GM18861 (cell line): ENCODE results near the gene PHACTR1.

ENCODE experiments used
- ATAC-seq: cut with Tn5 transposase; IDR thresholded peaks from one replicate; pipeline ENCODE4 v1.9.1; 2021; ENCODE audit not compliant: unreplicated experiment

The PHACTR1 gene

GRCh38 chr6:12845224-12846004 is 128.8 kb downstream of the PHACTR1 start:
- no peak for ATAC-seq

GRCh38 chr6:12848964-12849808 is 132.6 kb downstream of the PHACTR1 start:
- ATAC-seq, result no peak

GRCh38 chr6:12849809-12850198 is 133.2 kb downstream of the PHACTR1 start:
- no peak for ATAC-seq

- no peak for ATAC-seq
Measured at GRCh38 chr6:12851123-12851695, 134.6 kb downstream of the PHACTR1 start.

- no peak for ATAC-seq
Measured at GRCh38 chr6:12861603-12862002, 145.0 kb downstream of the PHACTR1 start.

GRCh38 chr6:12865117-12865516 is 148.6 kb downstream of the PHACTR1 start:
- ATAC-seq, result no peak

GRCh38 chr6:12865671-12866181 is 149.2 kb downstream of the PHACTR1 start:
- no peak for ATAC-seq

GRCh38 chr6:12866422-12867029 is 150.0 kb downstream of the PHACTR1 start:
- no peak for ATAC-seq

- no peak for ATAC-seq
Measured at GRCh38 chr6:12869816-12870432, 153.4 kb downstream of the PHACTR1 start.

GRCh38 chr6:12873691-12874090 is 157.1 kb downstream of the PHACTR1 start:
- no peak for ATAC-seq

GRCh38 chr6:12875051-12875450 is 158.5 kb downstream of the PHACTR1 start:
- ATAC-seq, result no peak

- no peak for ATAC-seq
Measured at GRCh38 chr6:12878741-12879140, 162.2 kb downstream of the PHACTR1 start.

- no peak for ATAC-seq
Measured at GRCh38 chr6:12882761-12883290, 166.3 kb downstream of the PHACTR1 start.

- ATAC-seq, result no peak
Measured at GRCh38 chr6:12884983-12885382, 168.4 kb downstream of the PHACTR1 start.

GRCh38 chr6:12886961-12887775 is 170.6 kb downstream of the PHACTR1 start:
- ATAC-seq, result no peak

GRCh38 chr6:12890171-12890790 is 173.7 kb downstream of the PHACTR1 start:
- ATAC-seq, result no peak

GRCh38 chr6:12891595-12891994 is 175.0 kb downstream of the PHACTR1 start:
- ATAC-seq, result no peak

GRCh38 chr6:12892151-12892550 is 175.6 kb downstream of the PHACTR1 start:
- ATAC-seq, result no peak

- no peak for ATAC-seq
Measured at GRCh38 chr6:12893036-12893435, 176.5 kb downstream of the PHACTR1 start.
